ENCODE results near the gene ZFP69B. TPM values are rescaled to one million over a fixed set of nuclear protein-coding genes. Genes with fewer than 3 reads are reported as not detected.

ZFP69B gene
- total and polyA plus RNA-seq, 2 of the 8 experiments (the other 6 are each of a cell fraction or from before 2014, with no cell fraction given): 1.7 to 8.2 TPM

GRCh38 chr1:40451238-40451585 lies 936 bp downstream of the ZFP69B start:
- peak overlapping the region; percentile 62 to 76 (median 68) for H3K4me3 ChIP-seq (ENCODE audit: extremely low read depth in 1 of 4, insufficient read depth in 2 of 4, low read depth in 3 of 4, low read length in 4 of 4)
- FAIRE-seq (no peak), DNase-seq (ENCODE audit: low read depth in 1 of 2, low spot score in 2 of 2) (no peak)
- peaks cover 0 to 6% of the 10 kb centered on the region in 2 experiments; a peak in 1 of 4 replicates for H3K79me2 ChIP-seq (ENCODE audit: control insufficient read depth in 1 of 2, insufficient read depth in 2 of 2, low read length in 2 of 2)
- no peak overlapping the region for H3K4ac ChIP-seq (replicated peaks; ENCODE audit: insufficient read length, low read depth, low read length)
- H3K56ac ChIP-seq (replicated peaks; ENCODE audit: insufficient read length, low read depth, low read length): no peak overlapping the region
- H3K9me3 ChIP-seq (ENCODE audit: insufficient read depth in 2 of 2, low read depth in 1 of 2, low read length in 1 of 2): peaks cover 7 to 19% of the 10 kb centered on the region in 2 experiments; a peak in 3 of 4 replicates
- peak overlapping the region; percentile 79 to 97 for H3K4me2 ChIP-seq (ENCODE audit: insufficient read depth in 1 of 2, low read depth in 2 of 2, low read length in 2 of 2)
- peak overlapping the region; percentile 62; the same call in 1 of the 2 replicates for H3K18ac ChIP-seq (ENCODE audit: extremely low read depth, low read length)
- H3K14ac ChIP-seq (ENCODE audit: insufficient read length): no peak overlapping the region
- H2BK12ac ChIP-seq (ENCODE audit: low read depth, low read length): peak overlapping the region; percentile 71; the same call in 1 of the 2 replicates
- H3K9ac ChIP-seq (replicated peaks in 1 of 4; ENCODE audit: extremely low read depth in 1 of 4, low read depth in 3 of 4, low read length in 3 of 4): peak overlapping the region in 2 of 4 experiments; percentile 76 to 81; a peak in 4 of 7 replicates
- no peak overlapping the region for H4K5ac ChIP-seq (ENCODE audit: insufficient read length, low read depth, low read length)
- no peaks in the 10 kb centered on the region for H3K27me3 ChIP-seq (replicated peaks in 1 of 4; ENCODE audit: control insufficient read depth in 3 of 4, extremely low read depth in 1 of 4, insufficient read depth in 3 of 4, low read length in 3 of 4)
- no peaks in the 10 kb centered on the region for H4K20me1 ChIP-seq (replicated peaks in 1 of 2; ENCODE audit: control insufficient read depth in 1 of 2, insufficient read depth in 2 of 2, low read length in 2 of 2)
- H2BK5ac ChIP-seq (ENCODE audit: low read depth, low read length): no peak overlapping the region
- POLR2A ChIA-PET (ENCODE audit: partially characterized antibody): interaction anchor here (0.6 to 2.0 kb wide), 14 partner anchors 9 to 240 kb away, joined by 3 to 7 read pairs (median 4); partner anchors contain the start of genes NFYC and ZNF684
- TF ChIP-seq MAX (IDR thresholded peaks at IDR 0.05) (no peak), RBBP5 (IDR thresholded peaks at IDR 0.05; ENCODE audit: borderline replicate concordance, low read depth, low read length) (no peak)
- H4K91ac ChIP-seq (replicated peaks; ENCODE audit: insufficient read length, low read length): no peak overlapping the region
- H2AK5ac ChIP-seq (ENCODE audit: low read depth, low read length): peak overlapping the region; percentile 61; the same call in 1 of the 2 replicates
- CTCF ChIA-PET (ENCODE audit: partially characterized antibody): interaction anchor here (0.6 to 1.0 kb wide), 2 partner anchors 71 to 81 kb away, joined by 3 read pairs; no protein-coding TSS in a partner anchor
- no peak overlapping the region for H2BK15ac ChIP-seq (ENCODE audit: low read length)
- peaks cover 0 to 8% (median 2%) of the 10 kb centered on the region in 4 experiments; a peak in 5 of 7 replicates for H3K4me1 ChIP-seq (replicated peaks in 1 of 4; ENCODE audit: control insufficient read depth in 3 of 4, insufficient read depth in 4 of 4, low read length in 3 of 4)
- H3K23ac ChIP-seq (ENCODE audit: insufficient read length): no peak overlapping the region
- no peak overlapping the region for H4K8ac ChIP-seq (ENCODE audit: extremely low read depth, insufficient read depth, low read length)
- peaks cover 0 to 32% (median 8%) of the 10 kb centered on the region in 4 experiments; a peak in 4 of 8 replicates for H3K36me3 ChIP-seq (ENCODE audit: control insufficient read depth in 2 of 4, insufficient read depth in 4 of 4, low read length in 3 of 4)
- no peak overlapping the region for H2BK120ac ChIP-seq (replicated peaks; ENCODE audit: low read depth, low read length)
- H3K27ac ChIP-seq (ENCODE audit: low read depth, low read length): no peak overlapping the region
- no peaks in the 10 kb centered on the region for H3K79me1 ChIP-seq (ENCODE audit: low read depth, low read length)
- no peak overlapping the region for H2AFZ ChIP-seq (ENCODE audit: low read length)
- no peak overlapping the region for H2BK20ac ChIP-seq (ENCODE audit: low read length)
- peaks cover 10% of the 10 kb centered on the region; the same call in 1 of the 2 replicates for H3K23me2 ChIP-seq (ENCODE audit: low read depth, low read length)
- WGBS, 2 experiments (ENCODE audit: extremely low coverage in 1 of 2, insufficient coverage in 1 of 2, insufficient read length in 1 of 2, insufficient replicate concordance in 2 of 2, low coverage in 1 of 2, low lambda C conversion rate in 2 of 2, missing lambda C conversion rate in 1 of 2): 75% methylated on average over 1 of the region's 1 CpG; no CpG with 5 or more reads in 1 of the 2 experiments
